GM21360 (cell line): ENCODE data around the gene NOX4.
"Not testable (repeated sequence)": the region's sequence is repeated elsewhere in the genome, so short reads cannot be mapped to it uniquely, and the experiment has no call there.

ENCODE experiments used
- ATAC-seq: cut with Tn5 transposase; IDR thresholded peaks from one replicate; pipeline ENCODE4 v1.9.1; 2021; ENCODE audit warnings: mild to moderate bottlenecking, moderate library complexity; ENCODE audit not compliant: unreplicated experiment

NOX4 gene

GRCh38 chr11:89309321-89309985 lies 181.7 kb downstream of the NOX4 start:
- not testable (repeated sequence) for ATAC-seq

DNA sequence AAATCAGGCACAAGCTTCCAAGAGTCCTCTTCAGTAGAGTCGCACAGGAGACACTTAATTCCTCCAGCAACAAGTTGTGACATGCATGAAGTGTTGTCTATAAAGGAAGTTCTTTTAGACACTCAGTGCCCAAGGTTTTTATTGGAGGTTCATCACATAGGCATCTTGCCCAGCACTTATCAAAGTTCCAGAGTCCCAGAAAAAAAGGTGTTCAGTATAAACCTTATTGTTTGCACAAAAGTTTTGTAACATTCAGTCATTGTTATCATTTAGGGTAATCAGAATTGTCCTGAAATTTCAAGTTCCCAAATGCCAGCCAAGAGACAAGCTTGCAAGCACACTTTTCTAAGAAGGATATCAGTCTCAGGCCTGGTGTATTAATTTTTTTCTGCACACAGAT lies 182.9 kb downstream of the NOX4 start:
- ATAC-seq: not testable (repeated sequence)

DNA sequence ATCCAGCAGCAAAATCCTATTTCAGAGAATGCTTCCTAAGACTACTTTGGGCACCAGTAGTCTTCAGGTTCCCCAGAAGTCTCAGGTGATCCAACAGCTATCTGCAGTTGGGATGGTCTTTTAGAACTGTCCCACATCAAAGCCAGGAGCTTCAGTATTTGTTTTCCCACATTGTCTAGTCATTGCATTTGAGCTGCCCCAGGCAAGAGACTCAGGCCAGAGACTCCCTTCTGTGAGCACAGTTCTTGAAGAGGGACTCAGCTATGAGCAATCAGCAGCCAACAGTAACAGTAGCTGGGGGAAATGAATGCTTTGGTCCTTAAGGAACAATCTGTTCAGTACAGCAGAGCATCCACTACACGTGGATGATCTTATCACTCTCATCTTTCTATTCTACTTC lies 188.1 kb downstream of the NOX4 start:
- not testable (repeated sequence) for ATAC-seq

DNA sequence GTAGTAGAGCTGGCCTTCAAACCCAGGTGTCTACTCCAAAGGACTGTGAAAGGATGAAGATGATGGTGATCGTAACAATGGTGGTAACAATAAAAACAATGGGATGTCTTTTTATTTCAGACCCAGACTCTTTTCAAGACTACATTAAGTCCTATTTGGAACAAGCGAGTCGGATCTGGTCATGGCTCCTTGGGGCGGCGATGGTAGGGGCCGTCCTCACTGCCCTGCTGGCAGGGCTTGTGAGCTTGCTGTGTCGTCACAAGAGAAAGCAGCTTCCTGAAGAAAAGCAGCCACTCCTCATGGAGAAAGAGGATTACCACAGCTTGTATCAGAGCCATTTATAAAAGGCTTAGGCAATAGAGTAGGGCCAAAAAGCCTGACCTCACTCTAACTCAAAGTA lies 196.2 kb downstream of the NOX4 start:
- ATAC-seq: not testable (repeated sequence)

- no peak for ATAC-seq
Measured at GRCh38 chr11:89293965-89294679, 197.1 kb downstream of the NOX4 start.

GRCh38 chr11:89288004-89288403 lies 203.2 kb downstream of the NOX4 start:
- ATAC-seq: not testable (repeated sequence)

DNA sequence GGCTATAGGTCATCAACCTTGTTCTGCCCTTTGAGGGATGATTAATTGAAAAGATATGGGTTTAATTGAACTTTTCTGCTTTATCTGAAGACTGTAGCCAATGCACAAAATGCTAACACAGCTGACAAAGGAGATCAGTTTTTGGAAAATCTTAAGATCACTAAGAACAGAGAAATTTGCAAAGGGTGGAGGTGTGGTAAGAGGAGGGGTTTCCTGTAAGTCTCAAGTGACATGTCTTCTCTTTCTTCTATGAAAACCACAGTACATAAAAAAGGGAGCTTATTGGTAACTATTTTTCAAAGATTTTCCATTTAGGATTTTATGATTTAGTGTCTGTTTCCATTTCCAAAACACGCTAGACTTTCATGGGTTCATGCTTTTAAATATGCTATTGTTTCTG lies 204.6 kb downstream of the NOX4 start:
- not testable (repeated sequence) for ATAC-seq

- not testable (repeated sequence) for ATAC-seq
Measured at GRCh38 chr11:89281032-89281677, 210.0 kb downstream of the NOX4 start.

DNA sequence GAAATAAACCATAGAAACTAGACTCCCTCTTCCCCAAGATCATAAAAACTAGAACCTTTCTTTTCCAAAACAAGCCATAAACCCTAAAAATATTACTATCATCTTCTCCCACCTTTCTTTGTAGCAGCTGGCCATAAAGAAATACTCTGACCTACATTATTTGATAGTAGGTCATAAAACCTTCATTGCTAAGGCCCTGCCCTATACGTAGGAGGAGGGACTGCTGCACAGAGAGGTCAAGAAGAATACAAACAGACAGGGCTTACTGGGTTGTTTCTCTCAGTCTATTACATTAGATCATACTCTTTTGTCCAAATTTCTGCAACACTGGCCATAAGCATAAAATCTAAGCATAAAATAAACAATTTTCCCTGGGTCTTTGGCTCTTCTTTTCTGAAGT lies 212.0 kb downstream of the NOX4 start:
- ATAC-seq: no peak

DNA sequence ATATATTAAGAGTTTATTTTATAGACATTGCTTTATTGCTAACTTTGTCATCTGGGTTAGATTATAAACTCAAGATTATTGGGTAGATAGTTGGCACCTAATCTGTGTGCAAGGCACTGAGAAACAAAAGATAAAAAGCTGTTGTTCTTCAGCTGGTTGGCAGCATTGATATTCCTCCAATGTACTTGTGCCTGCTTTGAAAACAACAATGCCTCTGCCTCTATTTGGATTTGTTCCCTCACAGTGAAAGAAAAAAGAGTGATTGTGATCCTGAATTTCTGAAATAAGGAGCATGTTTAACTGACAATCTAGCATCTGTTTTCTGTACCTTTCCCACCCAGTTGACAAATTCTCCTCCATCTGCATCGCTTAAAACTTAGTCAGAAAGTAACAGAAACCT lies 215.2 kb downstream of the NOX4 start:
- ATAC-seq: no peak
